AG10803 (cell line): ENCODE data around the gene EDDM3A.
"Not testable (repeated sequence)": the region's sequence is repeated elsewhere in the genome, so short reads cannot be mapped to it uniquely, and the experiment has no call there.

Experiments used
- DNase-seq: peaks from one replicate; pipeline ENCODE4 v3.0.0; 2010; ENCODE audit warnings: low read depth
- H3K4me3 ChIP-seq: 2 replicates; pipeline ENCODE4 v1.5.1; 2011; ENCODE audit warnings: mild to moderate bottlenecking, low read length, control low read depth
- TF ChIP-seq, protein P1 (sequence below): conservative IDR thresholded peaks from 2 replicates; pipeline ENCODE4 v1.5.1; 2011; ENCODE audit warnings: mild to moderate bottlenecking, low read length, control low read depth, inconsistent platforms

The EDDM3A gene

DNA sequence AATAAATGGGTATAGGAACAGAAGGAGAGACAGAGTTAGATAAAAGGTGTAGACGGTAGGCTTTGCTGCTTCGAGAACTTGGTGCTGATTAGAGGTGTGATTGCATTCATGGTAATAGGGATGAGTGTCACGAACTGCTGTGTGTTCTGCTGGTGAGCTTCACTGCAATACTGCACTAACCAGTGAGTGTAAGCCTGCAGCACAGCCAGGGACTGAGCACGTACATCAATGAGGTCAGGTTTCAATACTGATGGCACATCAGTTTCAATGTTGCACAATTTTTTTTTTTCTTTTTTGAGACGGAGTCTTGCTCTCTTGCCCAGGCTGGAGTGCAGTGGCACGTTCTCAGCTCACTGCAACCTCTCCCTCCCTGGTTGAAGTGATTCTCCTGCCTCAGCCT is 24.9 kb upstream of the EDDM3A start:
- DNase-seq: no peak
- TF ChIP-seq, protein P1, sequence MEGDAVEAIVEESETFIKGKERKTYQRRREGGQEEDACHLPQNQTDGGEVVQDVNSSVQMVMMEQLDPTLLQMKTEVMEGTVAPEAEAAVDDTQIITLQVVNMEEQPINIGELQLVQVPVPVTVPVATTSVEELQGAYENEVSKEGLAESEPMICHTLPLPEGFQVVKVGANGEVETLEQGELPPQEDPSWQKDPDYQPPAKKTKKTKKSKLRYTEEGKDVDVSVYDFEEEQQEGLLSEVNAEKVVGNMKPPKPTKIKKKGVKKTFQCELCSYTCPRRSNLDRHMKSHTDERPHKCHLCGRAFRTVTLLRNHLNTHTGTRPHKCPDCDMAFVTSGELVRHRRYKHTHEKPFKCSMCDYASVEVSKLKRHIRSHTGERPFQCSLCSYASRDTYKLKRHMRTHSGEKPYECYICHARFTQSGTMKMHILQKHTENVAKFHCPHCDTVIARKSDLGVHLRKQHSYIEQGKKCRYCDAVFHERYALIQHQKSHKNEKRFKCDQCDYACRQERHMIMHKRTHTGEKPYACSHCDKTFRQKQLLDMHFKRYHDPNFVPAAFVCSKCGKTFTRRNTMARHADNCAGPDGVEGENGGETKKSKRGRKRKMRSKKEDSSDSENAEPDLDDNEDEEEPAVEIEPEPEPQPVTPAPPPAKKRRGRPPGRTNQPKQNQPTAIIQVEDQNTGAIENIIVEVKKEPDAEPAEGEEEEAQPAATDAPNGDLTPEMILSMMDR: no peak
- H3K4me3 ChIP-seq: no peak overlapping the region

- DNase-seq: no peak
- no peak overlapping the region for H3K4me3 ChIP-seq
- TF ChIP-seq, protein P1: no peak
Observed at GRCh38 chr14:20722016-20722415, 23.7 kb upstream of the EDDM3A start.

GRCh38 chr14:20723488-20723887 is 22.2 kb upstream of the EDDM3A start:
- no peak for DNase-seq
- no peak overlapping the region for H3K4me3 ChIP-seq
- TF ChIP-seq, protein P1: no peak

DNA sequence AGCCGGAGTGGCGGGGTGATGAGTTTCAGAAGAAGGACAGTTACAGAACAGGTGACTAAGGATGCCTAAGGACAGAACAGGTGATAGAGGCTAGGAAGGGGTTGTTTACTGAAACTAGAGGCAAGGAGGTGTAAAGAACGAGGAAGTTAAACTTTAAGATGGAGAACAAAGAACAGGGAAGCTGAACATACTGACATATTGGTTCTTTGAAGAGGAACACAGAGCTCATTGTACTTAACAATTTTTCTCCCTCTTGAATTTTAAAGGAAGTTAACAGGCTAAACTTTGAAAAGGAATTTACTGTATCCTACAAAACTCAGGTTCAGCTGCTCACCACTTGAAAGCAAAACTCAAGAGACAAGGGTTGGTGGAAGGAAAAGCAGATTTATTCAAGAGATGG is 19.6 kb upstream of the EDDM3A start:
- not testable (repeated sequence) for H3K4me3 ChIP-seq, DNase-seq

GRCh38 chr14:20726531-20726930 is 19.2 kb upstream of the EDDM3A start:
- no peak for DNase-seq
- TF ChIP-seq, protein P1: no peak
- no peak overlapping the region for H3K4me3 ChIP-seq

- no peak for DNase-seq
- no peak overlapping the region for H3K4me3 ChIP-seq
- TF ChIP-seq, protein P1: no peak
Observed at GRCh38 chr14:20730891-20731290, 14.8 kb upstream of the EDDM3A start.

- TF ChIP-seq, protein P1: no peak
- no peak for DNase-seq
Observed at GRCh38 chr14:20732477-20732876, 13.2 kb upstream of the EDDM3A start.

More at GRCh38 chr14:20732477-20732876, 13.2 kb upstream of the EDDM3A start:
- no peak overlapping the region for H3K4me3 ChIP-seq
